SK-N-MC (cell line): Measurements from ENCODE around the gene TMEM121.
"Not testable (repeated sequence)": the region's sequence is repeated elsewhere in the genome, so short reads cannot be mapped to it uniquely, and the experiment has no call there.

Experiments used
- EZH2 ChIP-seq: fragments of 200-600 bp; sonication (generic); IDR thresholded peaks from one replicate; pipeline ENCODE4 v1.6.1; 2017; ENCODE audit warnings: antibody characterized with exemption
- FOXP2 ChIP-seq: optimal IDR thresholded peaks from 2 replicates; pipeline ENCODE3; 2011; ENCODE audit warnings: mild to moderate bottlenecking, moderate library complexity; ENCODE audit not compliant: insufficient read depth; ENCODE audit errors: extremely low read length, control extremely low read depth
- POLR2AphosphoS5 ChIP-seq: IDR thresholded peaks from 2 replicates; pipeline ENCODE4 v1.6.1; 2012; ENCODE audit warnings: mild to moderate bottlenecking, low read depth, low read length, borderline replicate concordance

- TF ChIP-seq EZH2, POLR2AphosphoS5, FOXP2: not testable (repeated sequence)
Measured at GRCh38 chr14:105566248-105567163, 40.1 kb downstream of the TMEM121 start.
